Suprapubic skin (tissue), 4 donors: Measurements from ENCODE around the gene C10orf67. TPM values are rescaled to one million over a fixed set of nuclear protein-coding genes. Genes with fewer than 3 reads are reported as not detected.

Experiments used
- DNase-seq, 2 donors: peaks; one replicate each; pipeline ENCODE4 v3.0.0-alpha.2; 2019; ENCODE audit warnings: low spot score in 2 of 2
- H3K27ac ChIP-seq: fragments of 200-600 bp; sonication (generic); one replicate; pipeline ENCODE4 v1.5.1; 2019
- H3K27me3 ChIP-seq: fragments of 200-600 bp; sonication (generic); one replicate; pipeline ENCODE4 v1.5.1; 2019
- H3K36me3 ChIP-seq: fragments of 200-600 bp; sonication (generic); one replicate; pipeline ENCODE4 v1.5.1; 2019
- H3K4me1 ChIP-seq: fragments of 200-600 bp; sonication (generic); one replicate; pipeline ENCODE4 v1.5.1; 2019
- H3K4me3 ChIP-seq: fragments of 200-600 bp; sonication (generic); one replicate; pipeline ENCODE4 v1.5.1; 2019; ENCODE audit warnings: mild to moderate bottlenecking
- H3K9me3 ChIP-seq: fragments of 200-600 bp; sonication (generic); one replicate; pipeline ENCODE4 v1.5.1; 2019
- CTCF ChIP-seq, 2 donors: fragments of 200-600 bp in 1 of 2; fragments of 450-650 bp in 1 of 2; sonication (generic) in 1 of 2; IDR thresholded peaks; one replicate each; pipeline ENCODE4 v1.5.1; 2016 to 2019; ENCODE audit warnings: antibody characterized with exemption in 2 of 2, mild to moderate bottlenecking in 1 of 2, moderate library complexity in 1 of 2
- EP300 ChIP-seq: sonication (generic); formaldehyde crosslinking; IDR thresholded peaks from one replicate; pipeline ENCODE4 v1.6.1; 2017; ENCODE audit warnings: antibody characterized with exemption
- POLR2A ChIP-seq, 2 donors: fragments of 450-650 bp; IDR thresholded peaks; one replicate each; pipeline ENCODE4 v1.6.1; 2017; ENCODE audit warnings: antibody characterized with exemption in 2 of 2, mild to moderate bottlenecking in 2 of 2, moderate library complexity in 2 of 2
- POLR2AphosphoS5 ChIP-seq, 3 donors: sonication (generic); formaldehyde crosslinking; IDR thresholded peaks; one replicate each; pipeline ENCODE4 v1.6.1; 2017; ENCODE audit warnings: antibody characterized with exemption in 3 of 3
- WGBS: methylation state at CpG from one replicate; pipeline ENCODE4 v1.1.5; 2018; 5-methylcytosine and 5-hydroxymethylcytosine counted together
- total RNA-seq, 4 donors: library from RNA; depleted of rRNA; stranded (reverse); fragments of >200 nt; gene quantifications; one replicate each; pipeline ENCODE4 v1.1.0, GENCODE V29; 2016

Gene C10orf67
- total RNA-seq, 4 donors from 2014 or later = 0.93 to 1.5 (median 1.5) TPM

GRCh38 chr10:23338886-23339285, 5.7 kb downstream of the C10orf67 start:
- WGBS = 42% methylated on average over 1 of the region's 1 CpG
- H3K4me3 ChIP-seq = no peak overlapping the region
- H3K36me3 ChIP-seq = no peaks in the 10 kb centered on the region
- DNase-seq = no peak
- H3K9me3 ChIP-seq = no peaks in the 10 kb centered on the region
- TF ChIP-seq POLR2AphosphoS5 (IDR thresholded peaks at IDR 0.05) (no peak), CTCF (IDR thresholded peaks at IDR 0.05) (no peak), POLR2A (IDR thresholded peaks at IDR 0.05) (no peak), EP300 (no peak)
- peaks cover 7% of the 10 kb centered on the region for H3K27me3 ChIP-seq
- H3K27ac ChIP-seq = no peak overlapping the region
- peaks cover 6% of the 10 kb centered on the region for H3K4me1 ChIP-seq

- Histone ChIP-seq H3K27ac (no peak overlapping the region), H3K27me3 (peaks cover under 1% of the 10 kb centered on the region), H3K4me1 (no peaks in the 10 kb centered on the region), H3K9me3 (no peaks in the 10 kb centered on the region), H3K36me3 (no peaks in the 10 kb centered on the region), H3K4me3 (no peak overlapping the region)
- DNase-seq = no peak
- TF ChIP-seq POLR2AphosphoS5 (IDR thresholded peaks at IDR 0.05) (no peak), POLR2A (IDR thresholded peaks at IDR 0.05) (no peak), CTCF (IDR thresholded peaks at IDR 0.05) (no peak), EP300 (no peak)
- WGBS = 61% methylated on average over 11 of the region's 11 CpGs
Measured at GRCh38 chr10:23338155-23338828, 6.3 kb downstream of the C10orf67 start.

- Histone ChIP-seq H3K36me3 (no peaks in the 10 kb centered on the region), H3K9me3 (no peaks in the 10 kb centered on the region), H3K4me1 (no peaks in the 10 kb centered on the region), H3K27me3 (no peaks in the 10 kb centered on the region), H3K4me3 (no peak overlapping the region), H3K27ac (no peak overlapping the region)
- no peak for TF ChIP-seq EP300
- TF ChIP-seq POLR2A (IDR thresholded peaks at IDR 0.05) = no peak
- TF ChIP-seq POLR2AphosphoS5 (IDR thresholded peaks at IDR 0.05) = no peak
- TF ChIP-seq CTCF (IDR thresholded peaks at IDR 0.05) = no peak
- DNase-seq = no peak
- WGBS = 88% methylated on average over 1 of the region's 1 CpG
Measured at GRCh38 chr10:23337616-23338015, 7.0 kb downstream of the C10orf67 start.

GRCh38 chr10:23331567-23332301, 12.9 kb downstream of the C10orf67 start:
- H3K36me3 ChIP-seq = no peaks in the 10 kb centered on the region
- H3K4me1 ChIP-seq = no peaks in the 10 kb centered on the region
- H3K27ac ChIP-seq = no peak overlapping the region
- H3K9me3 ChIP-seq = peaks cover 3% of the 10 kb centered on the region
- no peak overlapping the region for H3K4me3 ChIP-seq
- TF ChIP-seq CTCF (IDR thresholded peaks at IDR 0.05) = no peak
- TF ChIP-seq EP300 = no peak
- TF ChIP-seq POLR2AphosphoS5 (IDR thresholded peaks at IDR 0.05) = no peak
- TF ChIP-seq POLR2A (IDR thresholded peaks at IDR 0.05) = no peak
- H3K27me3 ChIP-seq = no peaks in the 10 kb centered on the region
- DNase-seq = no peak
- WGBS = 68% methylated on average over 8 of the region's 8 CpGs

- 82% methylated on average over 7 of the region's 7 CpGs for WGBS
- Histone ChIP-seq H3K36me3 (no peaks in the 10 kb centered on the region), H3K27me3 (no peaks in the 10 kb centered on the region), H3K4me1 (no peaks in the 10 kb centered on the region), H3K4me3 (no peak overlapping the region), H3K9me3 (peaks cover 3% of the 10 kb centered on the region), H3K27ac (no peak overlapping the region)
- DNase-seq = no peak
- TF ChIP-seq POLR2A (IDR thresholded peaks at IDR 0.05) (no peak), POLR2AphosphoS5 (IDR thresholded peaks at IDR 0.05) (no peak), CTCF (IDR thresholded peaks at IDR 0.05) (no peak), EP300 (no peak)
Measured at GRCh38 chr10:23330948-23331347, 13.6 kb downstream of the C10orf67 start.
